Epithelial cell of esophagus (primary cell): ENCODE results near the gene AGBL5.
A peak's percentile ranks its signal among the peaks of the same experiment; 100 is the strongest.

ENCODE experiments used
- DNase-seq: peaks from one replicate; pipeline ENCODE4 v3.0.0; 2010; ENCODE audit warnings: low read depth
- H3K4me3 ChIP-seq: 2 replicates; pipeline ENCODE4 v1.5.1; 2011; ENCODE audit warnings: mild to moderate bottlenecking, low read length, control low read depth
- CTCF ChIP-seq: IDR thresholded peaks from 2 replicates; pipeline ENCODE4 v1.5.1; 2011; ENCODE audit warnings: low read depth, mild to moderate bottlenecking, low read length, control low read depth, inconsistent platforms; ENCODE audit not compliant: insufficient read depth; ENCODE audit errors: missing control alignments

AGBL5 gene

GRCh38 chr2:27033253-27033852 is 18.1 kb upstream of the AGBL5 start:
- no peak for TF ChIP-seq CTCF
- no peak for DNase-seq
- H3K4me3 ChIP-seq, result peak overlapping the region; percentile 95

GRCh38 chr2:27038012-27038411 is 13.5 kb upstream of the AGBL5 start:
- DNase-seq, result no peak
- no peak for TF ChIP-seq CTCF
- H3K4me3 ChIP-seq, result no peak overlapping the region

- DNase-seq, result no peak
- no peak for TF ChIP-seq CTCF
- H3K4me3 ChIP-seq, result no peak overlapping the region
Observed at GRCh38 chr2:27038631-27039339, 12.7 kb upstream of the AGBL5 start.

GRCh38 chr2:27039426-27039825 is 12.0 kb upstream of the AGBL5 start:
- no peak for TF ChIP-seq CTCF
- H3K4me3 ChIP-seq, result no peak overlapping the region
- no peak for DNase-seq

- no peak for TF ChIP-seq CTCF
- DNase-seq, result no peak
- no peak overlapping the region for H3K4me3 ChIP-seq
Observed at GRCh38 chr2:27039871-27040270, 11.6 kb upstream of the AGBL5 start.

- TF ChIP-seq CTCF, result no peak
- DNase-seq, result no peak
- no peak overlapping the region for H3K4me3 ChIP-seq
Observed at GRCh38 chr2:27040282-27040681, 11.2 kb upstream of the AGBL5 start.

GRCh38 chr2:27041752-27042151 is 9.7 kb upstream of the AGBL5 start:
- DNase-seq, result no peak
- TF ChIP-seq CTCF, result no peak
- H3K4me3 ChIP-seq, result no peak overlapping the region
